GOT3 (cell line): ENCODE results near the gene PRICKLE2.

ENCODE experiments used
- DNase-seq: peaks from one replicate; lab custom pipeline; 2025; ENCODE audit warnings: mixed read lengths; lab: John Stamatoyannopoulos, UW

Gene PRICKLE2

DNA sequence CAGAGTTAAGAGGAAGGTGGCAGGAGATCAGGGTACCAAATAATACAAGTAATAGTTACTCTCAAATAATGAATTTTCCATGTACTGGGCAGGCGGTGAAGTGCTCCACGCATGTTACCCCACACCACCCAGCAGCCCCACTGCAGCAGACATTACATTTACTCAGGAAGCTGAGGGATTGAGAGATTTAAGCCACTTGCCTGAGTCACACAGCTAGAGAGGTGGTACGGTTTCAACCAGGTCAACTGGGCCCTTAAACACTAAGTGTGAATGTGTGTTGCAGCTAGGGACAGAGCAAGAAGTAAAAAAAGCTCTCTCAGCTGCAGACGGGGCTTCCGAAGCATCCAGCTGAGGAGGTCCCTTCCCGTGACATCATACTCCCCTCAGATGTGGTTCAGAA is 91.3 kb downstream of the PRICKLE2 start:
- DNase-seq, result no peak

DNA sequence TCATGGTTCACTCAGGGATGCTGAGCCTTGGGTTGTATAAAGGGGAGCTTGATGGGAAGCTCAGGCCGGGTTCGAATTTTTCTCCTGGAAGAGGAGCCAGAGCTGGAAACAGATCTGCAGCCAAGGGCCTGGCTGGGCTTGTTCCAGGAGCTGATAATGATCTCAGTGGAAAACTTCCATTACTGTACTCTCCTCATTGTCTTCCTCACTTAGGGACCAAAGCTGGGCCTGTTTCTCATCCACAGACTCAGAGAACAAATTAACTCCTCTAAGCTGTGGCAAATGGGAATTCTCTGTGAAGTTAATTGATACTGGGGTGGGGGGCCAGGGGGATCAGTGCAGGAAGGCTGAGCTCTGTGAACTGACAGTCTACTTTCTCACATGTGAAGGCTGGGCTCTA is 92.0 kb downstream of the PRICKLE2 start:
- no peak for DNase-seq

DNA sequence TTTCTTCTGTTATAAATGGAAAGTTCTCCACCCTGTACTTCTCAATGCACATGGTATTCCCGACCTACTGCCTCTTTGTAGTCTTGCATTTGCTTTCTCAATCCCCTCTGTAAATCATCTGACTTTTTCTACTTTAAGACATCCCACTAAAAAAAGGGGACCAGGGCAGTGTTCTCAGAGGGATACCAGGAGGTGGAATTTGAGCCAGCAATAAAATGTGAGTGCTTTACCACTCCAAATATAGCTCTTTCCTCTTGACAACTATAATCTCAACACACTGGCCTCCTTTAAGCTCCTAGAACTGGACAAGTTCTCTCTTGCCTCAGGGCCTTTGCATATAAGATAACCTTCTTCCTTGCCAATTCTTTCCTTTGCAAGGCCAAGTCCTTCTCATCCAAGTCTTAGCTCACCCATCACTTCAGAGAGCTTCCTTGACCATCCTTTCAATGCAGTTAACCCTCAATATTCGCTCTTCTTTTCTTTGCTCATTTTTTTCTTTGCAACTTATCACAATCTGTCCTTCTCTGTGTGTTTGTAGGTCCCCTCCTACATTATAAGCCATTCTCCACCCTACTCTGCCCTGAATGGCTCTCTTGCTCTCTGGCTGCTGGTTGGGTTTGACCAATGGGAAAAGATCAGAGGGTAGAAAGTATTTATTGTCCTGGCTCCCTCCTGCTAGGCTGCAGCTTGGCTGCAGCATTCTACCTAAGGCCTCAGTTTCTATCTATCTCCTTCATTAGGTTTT is 93.4 kb downstream of the PRICKLE2 start:
- no peak for DNase-seq

DNA sequence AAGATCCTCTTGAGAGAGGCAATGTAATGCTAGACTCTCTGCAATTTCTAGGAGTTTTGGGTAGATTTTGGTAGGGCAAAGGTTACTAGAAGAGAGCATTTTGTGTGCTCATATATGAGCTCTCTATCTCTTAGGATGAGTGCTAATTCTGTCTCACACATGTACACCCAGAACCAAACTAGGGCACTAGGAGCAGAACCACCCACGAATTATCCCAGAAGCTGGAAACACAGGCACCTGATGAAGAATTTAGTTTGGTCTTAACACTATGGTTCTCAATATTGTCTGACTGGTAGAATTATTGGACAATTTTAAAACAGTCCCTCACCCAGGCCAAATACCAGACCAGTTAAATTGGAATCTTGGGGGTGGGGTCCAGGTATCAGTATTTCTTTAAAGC is 94.8 kb downstream of the PRICKLE2 start:
- no peak for DNase-seq

DNA sequence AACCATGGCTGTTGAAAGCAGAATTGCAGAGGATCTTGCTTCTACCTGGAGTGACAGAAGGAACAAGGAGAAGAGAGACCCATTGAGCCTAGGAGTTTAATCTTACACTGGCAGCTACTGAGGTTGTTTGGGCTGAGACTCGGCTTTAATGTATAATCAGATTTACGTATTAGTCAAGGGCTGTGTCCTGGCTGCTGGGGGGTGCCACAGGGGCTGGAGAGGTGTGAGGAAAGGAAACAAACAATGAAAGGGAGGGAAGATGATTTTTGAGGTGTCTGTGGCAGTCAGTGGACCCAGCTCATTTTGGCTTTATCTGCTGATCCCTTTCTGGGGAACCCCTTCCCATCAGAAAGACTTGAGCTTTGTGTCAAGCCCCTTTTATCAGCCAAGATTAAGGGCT is 95.7 kb downstream of the PRICKLE2 start:
- DNase-seq, result no peak

DNA sequence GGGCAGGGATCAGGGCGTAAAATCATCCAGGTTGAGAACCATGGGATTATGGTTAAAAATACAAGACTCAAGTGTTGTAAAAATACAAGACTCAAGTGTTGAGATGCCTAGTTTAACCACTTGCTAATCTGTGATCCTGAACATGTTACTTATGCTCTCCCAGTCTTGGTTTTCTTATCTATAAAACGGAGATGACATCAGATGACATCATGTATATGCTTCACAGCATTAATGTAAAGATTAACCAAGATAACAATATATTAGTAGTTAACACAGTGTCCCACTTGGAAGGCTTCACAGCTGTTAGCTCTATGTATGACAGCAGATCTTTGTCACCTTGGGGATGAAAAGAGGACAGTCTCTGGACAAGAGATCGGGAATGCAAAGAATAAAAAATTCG is 96.2 kb downstream of the PRICKLE2 start:
- no peak for DNase-seq

DNA sequence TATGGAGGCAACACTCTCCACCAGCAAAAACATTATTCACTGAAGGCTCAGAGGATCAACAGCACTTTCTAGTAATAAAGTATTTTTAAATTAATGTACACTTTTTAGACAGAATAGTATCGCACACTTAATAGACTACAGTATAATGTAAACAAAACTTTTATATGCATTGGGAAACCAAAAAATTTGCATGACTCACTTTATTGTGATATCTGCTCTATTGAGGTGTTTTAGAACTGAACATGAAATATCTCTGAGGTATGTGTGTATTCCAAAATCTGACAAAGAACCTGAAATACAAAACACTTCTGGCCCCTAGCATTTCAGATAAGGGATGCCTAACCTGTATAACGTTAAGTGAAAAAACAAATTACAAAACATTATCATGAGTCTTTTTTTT is 99.7 kb downstream of the PRICKLE2 start:
- DNase-seq, result no peak

DNA sequence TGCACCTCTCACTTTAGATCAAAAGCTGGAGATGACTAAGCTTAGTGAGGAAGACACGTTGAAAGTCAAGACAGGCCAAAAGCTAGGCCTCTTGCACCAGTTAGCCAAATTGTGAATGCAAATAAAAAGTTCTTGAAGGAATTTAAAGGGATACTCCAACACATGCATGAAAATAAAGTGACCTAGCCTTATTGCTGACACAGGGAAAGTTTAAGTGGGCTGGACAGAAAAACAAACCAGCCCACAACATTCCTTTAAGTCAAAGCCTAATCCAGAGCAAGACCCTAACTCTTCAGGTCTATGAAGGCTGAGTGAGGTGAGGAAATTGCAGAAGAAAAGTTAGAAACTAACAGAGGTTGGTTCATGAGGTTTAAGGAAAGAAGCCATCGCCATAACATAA is 101.3 kb downstream of the PRICKLE2 start:
- no peak for DNase-seq

DNA sequence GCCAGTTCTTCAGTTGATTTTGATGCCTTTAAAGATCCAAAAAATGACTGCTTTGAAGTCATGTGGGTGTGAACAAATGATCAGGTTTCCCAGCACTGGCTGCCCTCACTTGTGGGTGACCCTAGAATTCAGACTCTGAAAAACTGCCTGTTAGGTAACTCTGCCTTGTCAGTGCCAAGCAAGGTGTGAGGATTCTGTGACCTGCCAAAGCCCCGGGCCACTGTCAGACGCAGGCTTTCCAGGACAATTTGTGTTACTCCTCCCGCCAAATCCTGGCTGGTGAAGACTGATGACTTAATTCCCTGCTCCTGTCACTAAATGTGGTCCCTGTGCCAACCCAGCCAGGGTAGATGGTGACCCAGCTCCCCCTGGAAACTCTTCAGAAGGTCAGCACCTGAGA is 102.8 kb downstream of the PRICKLE2 start:
- DNase-seq, result no peak

DNA sequence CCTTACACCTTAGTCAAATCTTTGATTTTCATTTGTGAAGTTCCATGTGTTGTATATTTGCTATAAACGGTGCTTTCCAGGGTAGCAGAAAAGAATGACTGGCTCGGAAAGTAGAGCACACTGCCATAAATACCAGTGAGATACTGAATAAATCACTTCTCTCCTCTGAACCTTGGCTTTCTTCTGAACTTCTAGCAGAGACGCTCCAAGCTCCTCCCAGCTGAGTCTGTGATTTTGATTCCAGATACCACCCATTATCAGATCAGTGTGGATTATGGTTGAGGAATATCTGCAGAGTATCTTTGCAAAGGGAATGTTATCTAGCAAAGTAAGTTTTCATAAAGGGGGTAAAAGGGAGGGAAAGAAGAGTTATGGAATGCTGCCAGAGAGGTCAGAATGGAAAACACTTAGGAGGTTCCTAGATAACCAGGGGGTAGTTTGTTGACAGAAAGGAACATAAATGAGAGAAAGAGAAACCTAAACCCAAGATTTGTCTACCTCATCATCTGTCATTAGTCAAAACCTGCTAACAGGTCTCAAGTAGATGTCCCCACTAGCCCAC is 103.4 kb downstream of the PRICKLE2 start:
- no peak for DNase-seq

DNA sequence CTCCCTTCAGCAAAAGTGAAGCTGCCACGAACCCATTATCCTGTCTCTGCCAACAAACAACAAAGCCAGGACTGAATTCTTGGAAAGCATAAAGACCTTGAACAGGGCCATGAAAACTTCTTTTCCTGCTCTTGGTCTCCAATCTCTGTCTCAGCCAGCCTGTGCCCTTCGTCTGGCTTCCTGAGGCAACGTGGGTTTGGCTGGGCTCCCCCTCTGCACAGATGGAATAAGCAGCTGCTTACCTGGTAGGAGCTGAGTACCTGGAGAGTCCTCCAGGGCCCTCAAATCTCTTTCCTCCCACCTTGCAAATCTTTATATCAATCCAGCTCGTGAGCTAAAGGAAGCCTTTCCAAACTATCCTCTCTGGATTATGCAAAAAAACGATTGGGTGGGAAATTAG is 104.4 kb downstream of the PRICKLE2 start:
- DNase-seq, result no peak

DNA sequence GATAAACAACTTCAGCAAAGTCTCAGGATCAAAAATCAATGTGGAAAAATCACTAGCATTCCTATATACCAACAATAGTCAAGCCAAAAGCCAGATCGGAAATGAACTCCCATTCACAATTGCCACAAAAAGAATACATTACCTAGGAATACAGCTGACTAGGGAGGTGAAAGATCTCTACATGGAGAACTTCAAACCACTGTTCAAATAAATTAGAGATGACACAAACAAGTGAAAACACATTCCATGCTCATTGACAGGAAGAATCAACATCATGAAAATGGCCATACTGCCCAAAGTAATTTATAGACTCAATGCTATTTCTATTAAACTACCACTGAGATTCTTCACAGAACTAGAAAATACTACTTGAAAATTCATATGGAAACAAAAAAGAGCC is 107.8 kb downstream of the PRICKLE2 start:
- no peak for DNase-seq

DNA sequence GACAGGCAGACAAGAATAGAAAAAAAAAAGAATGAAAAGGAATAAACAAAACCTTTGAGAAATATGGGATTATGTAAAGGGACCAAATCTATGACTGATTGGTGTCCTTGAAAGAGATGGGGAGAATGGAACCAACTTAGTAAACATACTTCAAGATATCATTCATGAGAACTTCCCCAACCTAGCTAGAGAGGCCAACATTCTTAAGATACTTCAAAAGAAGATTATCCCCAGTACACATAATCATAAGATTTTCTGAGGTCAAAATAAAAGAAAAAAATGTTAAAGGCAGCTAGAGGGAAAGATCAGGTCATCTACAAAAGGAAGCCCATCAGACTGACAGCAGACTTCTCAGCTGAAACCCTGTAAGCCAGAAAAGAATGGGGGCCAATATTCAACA is 110.6 kb downstream of the PRICKLE2 start:
- DNase-seq, result no peak

DNA sequence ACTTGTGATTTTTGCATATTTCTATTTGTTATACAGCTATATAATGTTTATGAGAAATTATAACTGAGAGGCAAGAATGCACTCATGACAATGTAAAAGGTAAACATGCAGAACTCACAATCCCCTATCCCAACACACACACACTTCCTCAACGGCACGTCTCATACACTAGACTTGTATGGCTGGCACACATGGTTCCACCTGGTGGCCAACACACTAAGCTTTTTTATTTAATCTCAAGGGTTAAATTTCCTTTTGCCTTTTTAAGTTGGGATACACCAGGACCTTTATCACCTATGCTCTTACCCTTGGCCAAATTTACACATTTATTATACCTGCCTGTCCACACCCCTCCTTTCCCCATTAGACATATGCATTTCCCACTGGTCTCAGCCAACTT is 113.4 kb downstream of the PRICKLE2 start:
- no peak for DNase-seq

DNA sequence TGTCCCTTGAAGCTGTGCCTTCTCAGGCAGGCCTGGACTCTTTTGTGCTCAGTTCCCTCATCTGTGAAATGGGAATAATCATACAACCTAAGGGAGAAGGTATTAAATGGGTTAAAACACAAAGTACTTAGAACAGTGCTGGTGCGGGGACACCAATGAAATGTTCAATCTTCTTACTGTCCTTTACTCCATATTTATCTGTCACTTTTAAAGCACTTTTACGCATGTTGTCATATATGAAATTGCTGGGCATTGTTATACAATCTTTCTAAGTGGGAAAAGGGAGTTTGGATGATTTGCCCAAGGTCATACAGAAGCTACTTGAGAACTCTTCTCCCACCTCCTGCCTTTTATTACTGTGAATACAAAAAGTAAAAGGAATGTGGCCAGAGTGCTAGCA is 114.2 kb downstream of the PRICKLE2 start:
- no peak for DNase-seq

DNA sequence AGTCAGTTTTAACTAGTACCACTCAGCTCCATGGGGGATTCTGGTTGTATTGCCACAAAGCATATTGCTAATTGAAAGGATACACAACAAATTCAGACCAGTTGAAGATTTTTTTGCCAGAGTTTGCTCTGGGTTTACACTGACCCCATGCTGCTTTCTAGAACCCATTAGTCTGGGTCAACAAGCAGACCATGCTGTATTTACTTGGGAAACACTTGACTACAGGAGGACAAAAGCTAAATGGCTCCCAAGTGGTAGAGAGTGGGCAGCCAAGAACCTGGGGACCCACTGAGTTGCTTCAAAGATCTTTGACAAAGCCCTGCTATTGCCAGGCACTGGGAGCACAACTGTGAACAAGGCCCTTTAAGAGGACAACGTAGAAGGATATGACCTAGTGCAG is 115.2 kb downstream of the PRICKLE2 start:
- DNase-seq, result no peak

DNA sequence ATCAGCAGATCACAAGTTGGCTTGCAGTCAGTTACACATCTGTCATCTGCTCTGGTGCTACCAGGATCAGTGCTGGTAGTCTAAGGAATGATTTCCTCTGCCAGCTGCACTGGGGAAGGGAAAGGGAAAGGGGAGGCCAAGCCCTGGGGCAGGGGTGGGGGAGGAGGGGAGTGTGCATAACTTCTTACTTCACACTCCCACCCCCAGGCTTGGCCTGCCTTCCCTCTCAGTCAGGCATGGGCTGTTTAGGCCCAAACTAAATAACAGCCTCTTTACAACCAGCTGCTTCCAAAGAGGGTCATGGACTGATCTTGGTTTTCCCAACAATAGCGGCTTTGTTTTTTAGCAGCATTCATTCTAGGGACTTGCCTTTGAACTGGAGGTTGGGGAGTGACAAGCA is 115.8 kb downstream of the PRICKLE2 start:
- DNase-seq, result no peak

DNA sequence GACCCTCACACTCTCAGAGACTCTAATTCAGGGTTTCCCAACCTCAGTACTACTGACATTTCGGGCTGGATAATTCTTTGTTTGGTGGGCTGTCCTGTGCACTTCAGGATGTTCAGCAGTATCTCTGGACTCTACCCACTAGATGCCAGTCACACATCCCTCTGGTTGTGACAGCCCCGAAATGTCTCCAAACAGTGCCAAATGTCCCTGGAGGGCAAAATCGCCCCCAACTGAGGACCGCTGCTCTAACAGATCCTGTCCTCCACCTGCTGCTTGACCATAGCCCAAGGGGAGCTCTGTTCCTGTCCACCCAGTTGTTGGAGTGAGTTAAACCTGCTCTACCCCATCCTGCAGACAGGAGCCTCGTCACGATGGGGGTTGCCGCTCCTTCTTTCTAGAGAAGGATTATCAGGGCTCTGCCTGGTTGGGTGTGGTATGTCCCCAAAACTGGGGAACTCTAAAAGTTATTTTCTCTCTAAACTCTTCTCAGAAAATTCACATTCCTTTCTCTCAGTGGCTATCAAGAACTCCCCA is 116.4 kb downstream of the PRICKLE2 start:
- DNase-seq, result no peak

DNA sequence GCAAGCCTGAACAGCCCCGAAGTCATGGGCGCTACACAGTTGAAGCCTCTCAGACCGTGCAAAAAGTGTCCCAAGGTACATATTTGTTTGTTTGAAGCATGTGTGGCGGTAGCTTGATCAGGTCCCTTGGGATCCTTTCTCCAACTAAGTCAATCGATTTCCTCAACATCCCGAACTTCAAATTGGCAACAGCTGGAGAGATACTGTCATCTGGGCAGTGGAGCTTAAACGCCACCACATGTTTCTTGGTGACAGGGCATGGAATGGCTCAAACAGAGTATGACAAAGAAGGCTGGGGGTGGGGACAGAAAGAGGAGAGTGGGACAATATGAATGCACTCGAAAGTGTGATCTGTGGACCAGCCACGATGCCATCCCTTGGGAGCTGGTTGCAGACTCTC is 117.0 kb downstream of the PRICKLE2 start:
- no peak for DNase-seq

DNA sequence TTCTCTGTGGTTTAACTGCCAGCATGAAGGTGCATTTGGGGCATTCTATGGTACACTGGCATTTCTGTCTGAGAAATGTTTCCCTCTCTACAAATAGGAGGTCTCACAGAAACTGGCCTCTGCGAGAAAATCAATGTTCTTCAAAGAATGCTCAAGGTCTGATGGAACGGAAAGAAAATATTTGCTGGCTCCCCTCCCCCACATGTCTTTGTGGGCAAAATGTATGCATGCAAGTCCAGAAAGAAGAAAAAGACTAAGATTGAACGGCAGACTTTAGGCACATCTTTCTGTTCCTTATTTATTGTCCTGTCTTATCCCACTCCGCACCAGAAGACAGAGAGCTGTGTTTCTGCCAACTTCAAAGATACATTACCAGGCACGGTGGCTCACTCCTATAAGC is 118.1 kb downstream of the PRICKLE2 start:
- DNase-seq, result no peak

DNA sequence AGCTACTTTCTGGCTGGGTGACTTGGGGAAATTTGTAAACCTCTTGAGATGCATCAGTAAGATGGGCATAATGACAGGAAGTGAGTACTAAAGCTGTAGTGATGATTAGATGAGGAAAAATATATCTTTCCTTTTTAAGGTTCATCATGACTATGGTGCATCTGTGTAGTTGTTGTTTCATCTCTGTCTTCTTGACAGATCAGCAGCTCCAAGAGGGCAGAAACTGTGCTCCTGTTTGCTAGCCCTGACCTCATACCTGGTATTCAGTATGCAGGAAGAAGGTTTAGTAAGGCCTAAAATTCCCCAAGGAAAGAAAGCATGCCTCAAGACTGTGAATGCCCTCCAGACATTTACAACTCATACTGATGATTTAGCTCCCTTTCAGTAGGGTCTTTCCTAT is 119.5 kb downstream of the PRICKLE2 start:
- DNase-seq, result no peak

DNA sequence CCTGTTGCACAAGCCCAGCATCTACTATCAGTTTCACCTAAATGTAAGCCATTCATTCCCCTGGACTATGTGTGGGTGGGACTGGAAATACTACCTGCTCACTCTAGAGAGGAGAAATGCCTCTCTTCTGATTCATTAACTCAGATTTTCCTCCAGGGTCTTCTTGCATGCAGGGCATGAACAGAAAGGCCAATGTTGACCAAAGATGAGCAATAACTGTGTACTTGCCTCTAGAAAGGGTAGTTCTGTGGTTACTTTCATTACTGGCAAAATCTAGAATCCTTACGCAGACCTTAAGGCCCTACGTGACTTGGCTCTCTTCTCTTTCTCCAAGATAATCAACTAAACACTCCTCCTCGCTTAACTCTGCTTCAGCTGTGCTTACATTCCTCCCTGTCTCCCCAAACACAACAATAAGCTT is 120.6 kb downstream of the PRICKLE2 start:
- no peak for DNase-seq

DNA sequence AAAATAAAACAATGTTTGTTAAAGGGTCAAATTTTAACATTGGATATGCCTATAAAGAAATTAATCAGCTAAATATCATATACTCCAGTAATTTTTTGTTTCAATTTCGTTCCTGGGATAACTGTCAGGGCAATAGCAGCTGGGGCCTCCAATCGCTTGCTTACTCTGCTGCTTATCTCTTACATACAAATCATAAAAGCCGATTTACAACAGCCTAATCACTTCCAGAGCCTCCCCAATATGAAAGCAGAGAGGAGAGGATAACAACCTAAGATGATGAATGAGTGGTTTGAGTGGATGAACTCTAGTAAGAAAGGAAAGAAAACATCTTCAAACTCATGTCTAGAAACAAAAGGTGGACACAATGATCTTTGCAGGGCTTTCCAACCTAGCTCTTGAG is 121.3 kb downstream of the PRICKLE2 start:
- no peak for DNase-seq

DNA sequence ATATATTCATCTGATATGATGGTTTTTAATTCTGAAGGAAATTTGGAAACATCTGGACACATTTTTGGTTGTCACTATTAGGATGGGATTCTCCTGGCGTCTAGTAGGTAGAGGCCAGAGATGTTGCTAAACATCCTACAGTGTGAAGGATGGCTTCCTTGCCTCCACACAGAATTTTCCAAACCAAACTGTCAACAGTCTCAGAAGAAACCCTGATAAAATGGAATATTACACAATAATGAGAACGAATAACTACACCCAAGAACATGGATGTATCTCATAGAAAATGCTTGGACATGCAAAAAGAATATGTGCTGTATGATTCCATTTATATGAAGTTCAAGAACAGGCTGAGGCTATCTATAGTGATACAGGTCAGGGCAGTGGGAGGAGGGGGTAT is 122.1 kb downstream of the PRICKLE2 start:
- DNase-seq, result no peak
